NB4 (cell line): ENCODE results near the gene DPT.

Source experiments
- POLR2A ChIP-seq: IDR thresholded peaks from 2 replicates; pipeline ENCODE4 v1.6.1; 2011; ENCODE audit warnings: mild to moderate bottlenecking; ENCODE audit not compliant: insufficient read length; ENCODE audit errors: extremely low read depth
- TF ChIP-seq, protein P1 (sequence below): IDR thresholded peaks from one replicate; pipeline ENCODE4 v1.5.1; 2012; ENCODE audit warnings: low read depth, low read length

DNA sequence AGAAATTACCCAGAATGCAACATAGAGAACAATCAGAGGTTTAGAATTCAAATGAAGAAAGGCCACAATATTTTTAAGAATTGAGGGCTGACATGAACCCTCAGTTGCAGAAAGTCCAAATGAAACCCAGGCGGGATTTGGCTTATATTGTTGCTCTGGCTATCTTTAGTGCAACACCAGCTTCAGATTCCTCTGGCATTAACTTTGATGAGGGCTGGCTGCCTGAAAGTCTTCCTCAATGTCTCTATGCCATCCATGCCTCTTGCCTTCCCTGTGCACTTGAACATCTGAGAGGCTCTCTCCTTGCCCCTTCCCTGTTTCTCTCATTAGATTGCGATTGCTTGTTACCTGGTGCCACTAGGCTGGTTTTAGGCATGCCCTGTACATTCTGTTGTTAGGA is 31.2 kb upstream of the DPT start:
- TF ChIP-seq, protein P1, sequence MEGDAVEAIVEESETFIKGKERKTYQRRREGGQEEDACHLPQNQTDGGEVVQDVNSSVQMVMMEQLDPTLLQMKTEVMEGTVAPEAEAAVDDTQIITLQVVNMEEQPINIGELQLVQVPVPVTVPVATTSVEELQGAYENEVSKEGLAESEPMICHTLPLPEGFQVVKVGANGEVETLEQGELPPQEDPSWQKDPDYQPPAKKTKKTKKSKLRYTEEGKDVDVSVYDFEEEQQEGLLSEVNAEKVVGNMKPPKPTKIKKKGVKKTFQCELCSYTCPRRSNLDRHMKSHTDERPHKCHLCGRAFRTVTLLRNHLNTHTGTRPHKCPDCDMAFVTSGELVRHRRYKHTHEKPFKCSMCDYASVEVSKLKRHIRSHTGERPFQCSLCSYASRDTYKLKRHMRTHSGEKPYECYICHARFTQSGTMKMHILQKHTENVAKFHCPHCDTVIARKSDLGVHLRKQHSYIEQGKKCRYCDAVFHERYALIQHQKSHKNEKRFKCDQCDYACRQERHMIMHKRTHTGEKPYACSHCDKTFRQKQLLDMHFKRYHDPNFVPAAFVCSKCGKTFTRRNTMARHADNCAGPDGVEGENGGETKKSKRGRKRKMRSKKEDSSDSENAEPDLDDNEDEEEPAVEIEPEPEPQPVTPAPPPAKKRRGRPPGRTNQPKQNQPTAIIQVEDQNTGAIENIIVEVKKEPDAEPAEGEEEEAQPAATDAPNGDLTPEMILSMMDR: no peak
- no peak for TF ChIP-seq POLR2A
